NCI-H1694 treated with DMSO at 0.1 percent for 48 hours (cell line): ENCODE data around the gene MYPN.
"Not testable (repeated sequence)": the region's sequence is repeated elsewhere in the genome, so short reads cannot be mapped to it uniquely, and the experiment has no call there.

ENCODE experiments used
- DNase-seq: peaks from one replicate; lab custom pipeline; 2025; lab: John Stamatoyannopoulos, UW

Gene MYPN

GRCh38 chr10:68109331-68109730 lies at the start of gene MYPN:
Gene MYPN, plus strand, starts transcription at chr10:68109488. Its CDS starts 11,951 bp downstream, at chr10:68121439.
- no peak for DNase-seq

- no peak for DNase-seq
Observed at GRCh38 chr10:68067029-68067428, 42.3 kb upstream of the MYPN start.

- no peak for DNase-seq
Observed at GRCh38 chr10:68067508-68067907, 41.8 kb upstream of the MYPN start.

- no peak for DNase-seq
Observed at GRCh38 chr10:68073631-68074030, 35.7 kb upstream of the MYPN start.

GRCh38 chr10:68074031-68074774 lies 35.1 kb upstream of the MYPN start:
- DNase-seq, result no peak

- DNase-seq, result peak; percentile 65
Observed at GRCh38 chr10:68074775-68075549, 34.3 kb upstream of the MYPN start, which contains the start of gene HERC4. Gene HERC4, minus strand, starts transcription at chr10:68075283. Its CDS starts 2,175 bp downstream, at chr10:68073108.

- DNase-seq, result no peak
Observed at GRCh38 chr10:68075550-68076004, 33.7 kb upstream of the MYPN start.

GRCh38 chr10:68076081-68076480 lies 33.2 kb upstream of the MYPN start:
- not testable (repeated sequence) for DNase-seq

- DNase-seq, result no peak
Observed at GRCh38 chr10:68077026-68077425, 32.3 kb upstream of the MYPN start.

- no peak for DNase-seq
Observed at GRCh38 chr10:68079434-68079833, 29.9 kb upstream of the MYPN start.

GRCh38 chr10:68080853-68081431 lies 28.3 kb upstream of the MYPN start:
- DNase-seq, result no peak

- no peak for DNase-seq
Observed at GRCh38 chr10:68081916-68082315, 27.4 kb upstream of the MYPN start.

GRCh38 chr10:68082872-68083271 lies 26.4 kb upstream of the MYPN start:
- DNase-seq, result peak; percentile 32

- DNase-seq, result no peak
Observed at GRCh38 chr10:68083953-68084352, 25.3 kb upstream of the MYPN start.

- no peak for DNase-seq
Observed at GRCh38 chr10:68084469-68084868, 24.8 kb upstream of the MYPN start.

- no peak for DNase-seq
Observed at GRCh38 chr10:68086011-68086410, 23.3 kb upstream of the MYPN start.

- no peak for DNase-seq
Observed at GRCh38 chr10:68086910-68087684, 22.2 kb upstream of the MYPN start.

- DNase-seq, result no peak
Observed at GRCh38 chr10:68087685-68088401, 21.4 kb upstream of the MYPN start.

- DNase-seq, result no peak
Observed at GRCh38 chr10:68088740-68089139, 20.5 kb upstream of the MYPN start.

GRCh38 chr10:68090586-68090985 lies 18.7 kb upstream of the MYPN start:
- no peak for DNase-seq

GRCh38 chr10:68092512-68092911 lies 16.8 kb upstream of the MYPN start:
- DNase-seq, result no peak
